B cell (primary cell): ENCODE data around the gene ANKS6. TPM values are rescaled to one million over a fixed set of nuclear protein-coding genes. Genes with fewer than 3 reads are reported as not detected.
A peak's percentile ranks its signal among the peaks of the same experiment; 100 is the strongest.

Experiments
- ATAC-seq: fragments of 200-7000 bp; cut with Tn5 transposase; one replicate; pipeline ENCODE4 v1.10.0; 2021; ENCODE audit warnings: low read depth, mild to moderate bottlenecking, moderate number of reproducible peaks, moderate library complexity
- CTCF ChIA-PET: fragments of 350-600 bp; sonication (Branson Sonifier 250); formaldehyde crosslinking; loops from one replicate; lab custom pipeline; 2021; ENCODE audit warnings: antibody characterized with exemption, inconsistent platforms; lab: Charles Lee
- POLR2A ChIA-PET: fragments of 350-600 bp; sonication (Branson Sonifier 250); formaldehyde crosslinking; loops from one replicate; lab custom pipeline; 2021; ENCODE audit warnings: antibody characterized with exemption; lab: Charles Lee
- DNase-seq: peaks from one replicate; pipeline ENCODE4 v3.0.0; 2013
- H2AFZ ChIP-seq: 2 replicates; pipeline ENCODE4 v1.6.1; 2012; ENCODE audit warnings: mild to moderate bottlenecking, low read depth, low read length; ENCODE audit not compliant: insufficient read depth, poor library complexity, severe bottlenecking
- H3K27ac ChIP-seq, 2 donors: 1 replicate in 1 of 2; 2 replicates in 1 of 2; pipeline ENCODE4 v1.5.1; 2012 to 2013; ENCODE audit warnings: low read length in 2 of 2, mild to moderate bottlenecking in 2 of 2, moderate library complexity in 1 of 2
- H3K27me3 ChIP-seq, 4 experiments: fragments of 200-600 bp in 1 of 4; sonication (generic) in 1 of 4; replicated peaks in 1 of 4; 1 replicate in 2 of 4; 2 replicates in 2 of 4; pipeline versions ENCODE4 v1.6.1 to v1.7.0; 2013 to 2016; ENCODE audit warnings: low read length in 3 of 4, mild to moderate bottlenecking in 2 of 4, mixed read lengths in 1 of 4, moderate library complexity in 1 of 4; ENCODE audit not compliant: insufficient read depth in 4 of 4, control insufficient read depth in 3 of 4; ENCODE audit errors: control extremely low read depth in 1 of 4
- H3K36me3 ChIP-seq, 2 experiments: replicated peaks in 1 of 2; 1 replicate in 1 of 2; 2 replicates in 1 of 2; pipeline versions ENCODE4 v1.6.1 to v1.7.1; 2013; ENCODE audit warnings: low read length in 1 of 2; ENCODE audit not compliant: insufficient read depth in 2 of 2, control insufficient read depth in 1 of 2; ENCODE audit errors: control extremely low read depth in 1 of 2, extremely low read depth in 1 of 2
- H3K4me1 ChIP-seq, 2 donors: fragments of 200-600 bp in 1 of 2; sonication (generic) in 1 of 2; 1 replicate in 1 of 2; 2 replicates in 1 of 2; pipeline versions ENCODE4 v1.5.1 to v1.6.1; 2013 to 2017; ENCODE audit warnings: low read length in 2 of 2; ENCODE audit not compliant: control insufficient read depth in 2 of 2, insufficient read depth in 2 of 2
- H3K4me2 ChIP-seq: replicated peaks from 2 replicates; pipeline ENCODE3; 2012; ENCODE audit warnings: mild to moderate bottlenecking, low read depth, low read length; ENCODE audit not compliant: poor library complexity, severe bottlenecking
- H3K4me3 ChIP-seq, 5 experiments: fragments of 200-600 bp in 1 of 5; sonication (generic) in 1 of 5; 1 replicate in 3 of 5; 2 replicates in 2 of 5; pipeline versions ENCODE4 v1.5.1 to v1.7.0; 2011 to 2016; ENCODE audit warnings: low read length in 4 of 5, mild to moderate bottlenecking in 4 of 5, low read depth in 2 of 5, control low read depth in 1 of 5, moderate library complexity in 1 of 5; ENCODE audit not compliant: insufficient read depth in 1 of 5; ENCODE audit errors: control extremely low read depth in 1 of 5, extremely low read depth in 1 of 5
- H3K79me2 ChIP-seq: fragments of 200-600 bp; sonication (generic); one replicate; pipeline ENCODE4 v1.6.0; 2016; ENCODE audit warnings: low read length; ENCODE audit not compliant: control insufficient read depth, insufficient read depth
- H3K9ac ChIP-seq: fragments of 200-600 bp; sonication (generic); 2 replicates; pipeline ENCODE4 v1.6.1; 2017; ENCODE audit warnings: mild to moderate bottlenecking, low read length, moderate library complexity
- H3K9me3 ChIP-seq, 3 donors: one replicate each; pipeline versions ENCODE4 v1.6.1 to v1.7.1; 2013; ENCODE audit warnings: low read length in 2 of 3; ENCODE audit not compliant: control insufficient read depth in 2 of 3, insufficient read depth in 1 of 3; ENCODE audit errors: control extremely low read depth in 1 of 3
- H4K20me1 ChIP-seq: 2 replicates; pipeline ENCODE4 v1.6.0; 2012; ENCODE audit warnings: mild to moderate bottlenecking, low read length; ENCODE audit not compliant: insufficient read depth, control insufficient read depth, poor library complexity, severe bottlenecking
- H3K27ac Mint-ChIP-seq: one replicate; pipeline ENCODE4 v1.8.0; 2021; ENCODE audit warnings: mixed read lengths
- H3K27me3 Mint-ChIP-seq: one replicate; pipeline ENCODE4 v1.8.0; 2021; ENCODE audit warnings: mixed read lengths
- H3K4me1 Mint-ChIP-seq: one replicate; pipeline ENCODE4 v1.8.0; 2021; ENCODE audit warnings: mixed read lengths
- H3K4me3 Mint-ChIP-seq: one replicate; pipeline ENCODE4 v1.8.0; 2021; ENCODE audit warnings: mixed read lengths
- H3K9me3 Mint-ChIP-seq: one replicate; pipeline ENCODE4 v1.8.0; 2022; ENCODE audit warnings: mixed read lengths; ENCODE audit not compliant: insufficient read depth
- CTCF ChIP-seq: fragments of 200-600 bp; IDR thresholded peaks from one replicate; pipeline ENCODE4 v1.8.0; 2022; ENCODE audit warnings: antibody characterized with exemption, mild to moderate bottlenecking
- EZH2 ChIP-seq: IDR thresholded peaks from 2 replicates; pipeline ENCODE4 v1.6.1; 2012; ENCODE audit warnings: borderline replicate concordance, low read depth, mild to moderate bottlenecking, moderate library complexity, low read length; ENCODE audit not compliant: insufficient read depth, poor library complexity, severe bottlenecking
- WGBS: methylation state at CpG from one replicate; pipeline ENCODE4 v1.1.5; 2013; ENCODE audit warnings: missing lambda C conversion rate; ENCODE audit not compliant: insufficient coverage; 5-methylcytosine and 5-hydroxymethylcytosine counted together
- intact Hi-C: fragments of 100-400 bp; cut with micrococcal nuclease; formaldehyde crosslinking; loops from one replicate; pipeline ENCODE4 v1.10.0; 2022
- polyA minus RNA-seq: library from RNA; depleted of rRNA, polyadenylated mRNA; stranded (reverse); fragments of >200 nt; gene quantifications from 2 replicates; pipeline ENCODE4 v1.2.3, GENCODE V29; 2012
- polyA plus RNA-seq: library from polyadenylated mRNA; depleted of rRNA; stranded (reverse); fragments of >200 nt; gene quantifications from 2 replicates; pipeline ENCODE4 v1.2.3, GENCODE V29; 2012
- total RNA-seq, 2 donors: library from RNA; stranded (reverse); fragments of 120-200 nt in 1 of 2; gene quantifications; 1 replicate in 1 of 2; 2 replicates in 1 of 2; pipeline versions ENCODE4 v1.2.3 to v1.2.4, GENCODE V29; 2013 to 2022

ANKS6 gene
- total RNA-seq (15.1 and 16.1 TPM in 2 replicates), polyA plus RNA-seq (9.8 and 11.4 TPM in 2 replicates), polyA minus RNA-seq (5.7 and 13.1 TPM in 2 replicates)
- total RNA-seq (2013), result 7.5 TPM

GRCh38 chr9:98796364-98797101 is at the start of gene ANKS6:
Gene ANKS6 (minus strand): TSS chr9:98796555. CDS start chr9:98796491, 64 bp downstream.
- DNase-seq, result peak; percentile 88
- peak within 1 kb of the TSS; percentile 100 for H2AFZ ChIP-seq

More at GRCh38 chr9:98796364-98797101, at the start of gene ANKS6:
- Mint-ChIP-seq H3K4me3 (peak within 1 kb of the TSS; percentile 88), H3K4me1 (peaks cover 23% of the 10 kb centered on the region), H3K27me3 (no peaks in the 10 kb centered on the region), H3K27ac (peak within 1 kb of the TSS; percentile 68), H3K9me3 (peaks cover 9% of the 10 kb centered on the region)
- peak within 1 kb of the TSS; percentile 98 for H3K4me2 ChIP-seq
- ChIA-PET POLR2A (no interaction called here), CTCF (interaction anchor here (0.6 to 3.9 kb wide), 5 partner anchors 10 to 541 kb away, joined by 3 to 11 read pairs (median 4); partner anchors contain the start of genes GALNT12 and TBC1D2)
- intact Hi-C loops, result loop anchor here (1.0 to 10.0 kb wide), 5 partner anchors 11 to 1638 kb away; partner anchors contain the start of genes CORO2A, GALNT12 and TRMO
- WGBS, result 1% methylated on average over 84 of the region's 86 CpGs
- H3K27me3 ChIP-seq, result no peaks in the 10 kb centered on the region
- no peaks in the 10 kb centered on the region for H3K79me2 ChIP-seq
- ATAC-seq, result peak; percentile 93
- peak within 1 kb of the TSS; percentile 35 to 93 (median 78) for H3K4me3 ChIP-seq
- no peaks in the 10 kb centered on the region for H3K36me3 ChIP-seq
- peaks cover 0 to 3% (median 2%) of the 10 kb centered on the region in 3 donors for H3K9me3 ChIP-seq
- TF ChIP-seq EZH2, result no peak
- TF ChIP-seq CTCF, result peak; percentile 45
- H3K27ac ChIP-seq, result peak within 1 kb of the TSS; percentile 38 to 68
- peaks cover 10 to 13% of the 10 kb centered on the region in 2 donors for H3K4me1 ChIP-seq
- peak within 1 kb of the TSS; percentile 95 for H3K9ac ChIP-seq
- no peaks in the 10 kb centered on the region for H4K20me1 ChIP-seq
